Stimulated activated CD8-positive, alpha-beta memory T cell treated with anti-CD3 and anti-CD28 coated beads, Interleukin-12 subunit alpha, Interleukin-12 subunit beta, amount 100 ng/mL, for 24 hours (primary cell): Measurements from ENCODE around the gene BTBD8.

Source experiments
- DNase-seq: peaks from one replicate; pipeline ENCODE4 v3.0.0-alpha.2; 2020; ENCODE audit errors: extremely low read depth

The BTBD8 gene

DNA sequence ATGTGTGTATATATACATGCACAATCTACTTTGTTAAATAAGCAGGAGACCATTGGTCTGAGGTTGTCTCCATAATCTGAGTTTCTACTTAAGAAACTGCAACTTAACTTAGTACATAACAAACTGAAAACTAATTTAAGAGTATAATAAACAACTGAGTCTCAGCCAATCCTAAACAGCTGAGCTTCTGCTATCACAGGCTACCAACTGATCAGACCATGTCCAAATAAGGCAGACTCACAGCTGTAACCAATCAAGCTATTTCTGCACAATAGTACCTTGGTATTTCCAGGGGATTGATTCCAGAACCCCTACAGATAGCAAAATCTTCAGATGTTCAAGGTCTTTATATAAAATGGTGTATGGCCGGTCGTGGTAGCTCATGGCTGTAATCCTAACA lies 111.6 kb downstream of the BTBD8 start:
- DNase-seq = no peak

DNA sequence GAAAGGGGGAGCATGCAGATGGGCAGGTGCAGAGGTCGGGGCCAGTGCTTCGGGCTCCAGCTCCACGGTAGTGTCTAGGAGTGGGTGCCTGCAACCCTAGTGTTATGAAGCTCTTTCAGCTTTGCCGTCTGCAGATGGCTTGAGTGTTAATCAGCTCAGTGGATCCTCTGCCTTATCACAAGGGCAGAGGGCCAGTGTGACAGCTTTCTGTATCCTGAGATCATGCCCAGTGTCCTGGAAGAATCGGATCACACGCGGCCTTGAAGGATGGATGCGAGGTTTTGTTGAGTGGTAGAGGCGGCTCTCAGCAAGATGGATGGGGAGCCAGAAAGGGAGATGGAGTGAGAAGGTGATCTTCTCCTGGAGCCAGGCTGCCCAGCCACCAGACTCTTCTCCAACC lies 112.1 kb downstream of the BTBD8 start:
- DNase-seq = no peak

DNA sequence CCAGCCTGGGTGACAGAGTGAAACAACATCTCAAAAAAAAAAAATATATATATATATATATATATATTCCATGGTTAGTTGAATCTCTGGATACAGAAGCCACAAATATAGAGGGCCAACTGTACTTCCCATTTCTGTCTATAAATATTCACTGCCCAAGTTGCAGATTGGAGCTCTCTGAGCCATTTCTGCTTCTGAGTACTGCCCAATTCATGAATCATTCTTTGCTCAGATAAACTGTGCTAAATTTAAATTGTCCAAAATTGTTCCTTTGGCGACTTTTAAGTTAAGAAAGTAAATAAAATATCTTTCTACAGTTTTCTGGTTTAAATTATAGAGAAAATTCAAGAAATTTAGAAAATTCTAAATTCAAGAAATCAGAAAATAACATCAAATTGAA lies 114.4 kb downstream of the BTBD8 start:
- DNase-seq = no peak

DNA sequence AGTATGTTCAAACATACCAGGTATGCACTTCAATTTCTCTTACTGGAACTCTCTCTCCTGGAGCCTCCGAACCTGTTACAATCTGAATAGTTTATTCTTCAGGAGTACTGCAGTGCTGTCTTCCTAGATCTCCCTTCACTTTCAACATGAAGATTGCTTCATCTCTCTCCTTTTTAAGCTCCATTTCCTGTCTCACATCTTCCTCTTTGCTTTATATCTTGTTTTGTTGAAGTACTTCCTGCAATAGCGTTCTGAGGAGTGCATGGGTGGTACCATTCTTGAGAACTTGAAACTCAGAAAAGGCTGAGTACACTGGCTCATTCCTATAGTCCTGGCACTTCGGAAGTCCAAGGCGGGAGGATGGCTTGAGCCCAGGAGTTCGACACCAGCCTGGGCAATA lies 121.8 kb downstream of the BTBD8 start:
- no peak for DNase-seq

DNA sequence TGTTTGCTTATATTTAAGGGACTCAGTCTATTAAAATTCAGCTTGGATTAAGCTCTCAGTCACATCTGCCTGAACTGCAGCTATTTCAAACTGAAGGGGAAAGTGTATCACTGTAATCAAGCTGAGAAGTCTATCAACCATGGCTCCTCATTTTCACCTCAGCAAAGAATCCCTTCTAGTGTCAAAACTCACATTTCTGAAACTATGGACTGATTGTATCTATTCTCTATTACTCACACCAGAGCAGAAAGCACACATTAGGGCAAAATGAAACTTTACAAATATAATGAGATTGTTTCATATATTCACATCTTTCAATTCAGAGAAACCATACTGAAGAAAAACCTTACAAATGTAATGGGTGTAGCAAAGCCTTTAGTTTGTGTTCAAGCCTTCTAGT lies 123.0 kb downstream of the BTBD8 start:
- DNase-seq = no peak

DNA sequence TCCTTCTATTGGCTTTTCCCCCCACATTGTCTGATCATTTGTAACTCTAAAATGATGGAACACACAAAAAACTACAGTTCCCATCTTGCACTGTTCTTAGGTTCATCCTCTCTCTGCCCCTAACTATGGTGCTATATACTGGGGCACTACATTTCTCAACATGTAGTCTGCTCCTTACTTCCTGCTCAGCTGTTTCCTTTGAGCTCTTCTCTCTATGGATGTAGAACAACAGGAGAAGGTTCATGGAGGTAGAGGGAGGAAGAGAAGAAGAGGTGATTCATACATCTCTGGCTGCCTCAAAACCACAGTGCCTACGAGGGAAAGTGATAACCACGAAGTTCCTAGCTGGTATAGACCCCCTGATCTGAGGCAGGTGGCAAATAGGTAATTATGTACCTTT lies 130.6 kb downstream of the BTBD8 start:
- no peak for DNase-seq

DNA sequence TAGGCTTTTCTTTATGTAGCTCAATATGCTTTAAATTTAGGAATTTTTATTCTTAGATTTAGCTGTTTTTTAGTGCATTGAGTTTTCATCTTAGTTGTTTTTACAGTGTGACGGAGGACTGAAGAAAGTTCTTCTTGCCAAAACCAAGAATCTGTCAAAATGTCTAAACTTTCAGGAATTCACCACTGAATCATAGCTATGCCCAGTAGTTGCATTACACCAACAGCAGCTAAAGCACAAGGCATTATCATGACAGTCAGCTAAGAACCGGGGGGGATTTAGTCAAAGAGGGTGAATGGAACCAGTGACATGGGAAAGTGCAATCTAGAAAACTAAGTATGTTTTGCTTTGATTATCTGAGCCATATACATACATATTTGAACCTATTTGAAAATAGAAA lies 131.0 kb downstream of the BTBD8 start:
- DNase-seq = no peak

DNA sequence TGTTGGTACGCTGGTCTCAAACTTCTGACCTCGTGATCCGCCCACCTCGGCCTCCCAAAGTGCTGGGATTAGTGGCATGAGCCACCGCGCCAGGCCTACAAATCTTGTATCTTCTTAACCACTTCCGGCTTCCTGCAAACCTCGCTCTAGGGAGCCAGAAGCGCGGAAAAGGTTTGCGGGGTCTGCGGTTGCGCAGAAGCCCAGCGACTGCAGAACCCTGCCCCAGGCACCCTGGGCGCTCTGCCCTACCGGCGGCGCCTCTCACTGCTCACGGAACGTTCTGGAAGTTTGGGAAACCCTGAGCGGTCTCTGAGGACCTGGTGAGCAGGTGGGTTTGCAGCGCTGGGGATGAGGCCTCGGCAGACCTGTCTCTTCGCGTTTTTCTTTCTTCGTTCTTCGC lies 137.6 kb downstream of the BTBD8 start, which contains the start of gene C1orf146:
TSS of gene C1orf146 (plus strand) at position 195 of the 400 bp plus-strand sequence. CDS start 13,506 bp downstream, outside the sequence.
- DNase-seq = no peak

DNA sequence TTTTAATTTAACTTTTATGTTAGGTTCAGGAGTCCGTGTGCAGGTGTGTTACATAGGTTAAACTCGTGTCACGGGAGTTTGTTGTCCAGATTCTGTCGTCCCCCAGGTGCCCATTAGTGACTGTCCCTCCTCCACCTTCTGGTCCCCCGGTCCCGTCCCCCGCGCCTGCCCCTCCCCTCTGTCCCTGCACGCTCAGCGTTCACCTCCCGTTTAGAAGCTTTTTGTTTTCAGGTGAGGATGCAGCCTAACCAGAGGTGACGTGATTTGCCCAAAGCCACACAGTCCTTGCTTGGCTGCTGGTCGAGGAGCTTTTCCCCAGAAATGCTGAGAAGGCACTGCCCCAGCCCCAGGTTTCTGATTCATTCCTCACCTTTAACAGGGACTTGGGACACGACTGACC lies 138.4 kb downstream of the BTBD8 start:
- DNase-seq = no peak

DNA sequence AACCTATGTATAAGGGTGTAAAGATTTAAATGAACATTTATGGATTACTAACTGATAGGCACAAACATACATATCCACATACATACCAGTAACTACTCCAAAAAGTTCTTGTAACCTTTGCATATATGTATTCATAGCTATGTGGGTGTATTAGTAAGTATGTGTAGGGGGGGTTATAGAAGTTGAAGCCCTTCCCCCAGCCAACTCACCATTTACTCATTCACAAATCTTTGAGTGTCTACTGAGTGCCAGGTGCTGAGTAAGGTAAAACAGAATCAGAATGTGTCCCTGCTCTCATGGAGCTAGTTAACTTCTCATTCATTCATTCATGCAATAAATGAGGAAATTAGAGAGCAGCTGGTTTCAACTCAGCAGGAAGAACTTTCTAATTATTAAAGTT lies 138.9 kb downstream of the BTBD8 start:
- no peak for DNase-seq

DNA sequence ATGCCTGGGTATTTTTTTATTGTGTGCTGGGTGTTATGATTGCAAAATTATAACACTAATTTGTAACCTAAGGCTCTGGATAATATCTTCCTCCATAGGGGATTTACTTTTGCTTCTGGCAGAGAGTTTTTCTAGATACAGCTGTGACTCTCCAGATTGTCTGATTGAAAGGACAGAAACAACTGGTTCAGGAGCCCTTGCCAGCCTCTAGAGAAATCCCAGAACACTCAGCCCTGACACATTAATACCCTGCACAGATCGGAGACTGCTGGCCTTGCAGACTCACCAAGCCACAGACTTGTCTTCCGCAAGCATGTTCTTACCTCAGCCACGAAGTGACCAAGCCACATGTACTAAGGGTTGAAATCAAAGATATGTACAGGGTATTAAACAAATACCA lies 148.3 kb downstream of the BTBD8 start:
- no peak for DNase-seq

DNA sequence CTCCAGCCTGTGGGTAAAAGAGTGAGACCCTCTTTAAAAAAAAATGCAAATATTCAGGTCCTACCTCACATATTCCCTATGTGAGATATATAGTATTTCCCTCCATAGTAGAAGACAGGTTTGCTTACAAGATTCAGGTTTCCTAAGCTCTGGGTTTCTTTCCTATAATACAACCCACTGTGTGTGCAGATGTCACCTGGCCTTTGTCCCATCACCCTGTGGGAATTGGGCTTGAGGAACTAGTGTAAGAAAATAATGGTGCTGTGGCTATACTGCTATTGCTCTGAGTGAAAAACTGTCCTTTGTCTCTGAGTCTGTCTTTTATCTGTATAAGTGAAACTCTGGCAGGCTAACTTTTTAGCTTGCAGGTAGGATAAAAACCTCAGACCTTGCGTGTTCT lies 150.6 kb downstream of the BTBD8 start:
- no peak for DNase-seq
